GM19328 (cell line): ENCODE measurements around the gene FAM83E.

ENCODE experiments used
- ATAC-seq: cut with Tn5 transposase; IDR thresholded peaks from one replicate; pipeline ENCODE4 v1.9.1; 2021; ENCODE audit warnings: mild to moderate bottlenecking, moderate library complexity; ENCODE audit not compliant: unreplicated experiment

The FAM83E gene

DNA sequence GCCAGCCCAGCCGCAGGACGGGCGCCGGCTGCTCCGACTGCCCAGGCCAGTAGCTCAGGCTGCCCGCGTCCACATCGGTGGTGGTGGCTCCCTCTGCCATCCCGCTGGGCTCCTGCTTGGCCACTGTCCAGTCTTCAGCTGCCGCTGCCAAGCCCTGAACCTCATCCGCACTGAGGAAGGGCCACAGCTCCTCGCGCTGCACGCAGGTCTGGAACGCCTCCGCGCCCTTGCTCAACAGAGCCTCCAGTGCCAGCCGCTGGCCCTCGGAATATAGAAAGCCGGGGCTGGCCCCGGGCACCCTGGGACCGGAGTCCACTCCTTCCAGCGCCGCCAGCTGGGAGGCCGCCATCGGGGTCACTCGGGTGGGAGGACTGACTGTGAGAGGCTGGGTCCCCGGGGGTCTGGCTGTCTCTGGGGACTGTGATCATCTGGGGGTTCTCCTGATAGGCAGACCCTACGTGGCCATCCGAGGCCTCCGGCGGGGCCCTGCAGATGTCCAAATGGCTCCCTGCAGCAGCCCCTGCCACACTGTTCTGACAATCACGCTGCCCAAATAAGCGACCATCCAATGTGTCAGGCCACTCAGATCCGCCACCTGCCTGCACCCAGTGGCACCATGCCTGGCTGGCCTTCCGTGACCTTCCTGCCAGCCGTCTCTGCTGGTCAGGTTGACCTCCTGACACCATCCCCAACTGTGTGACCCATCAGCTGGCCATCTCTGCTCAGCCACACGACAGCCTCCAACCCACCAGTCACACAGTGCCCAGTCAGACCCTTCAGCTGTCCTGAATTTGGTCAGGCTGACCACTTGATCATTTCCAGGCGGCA, 1.6 kb downstream of the FAM83E start:
- ATAC-seq: no peak

DNA sequence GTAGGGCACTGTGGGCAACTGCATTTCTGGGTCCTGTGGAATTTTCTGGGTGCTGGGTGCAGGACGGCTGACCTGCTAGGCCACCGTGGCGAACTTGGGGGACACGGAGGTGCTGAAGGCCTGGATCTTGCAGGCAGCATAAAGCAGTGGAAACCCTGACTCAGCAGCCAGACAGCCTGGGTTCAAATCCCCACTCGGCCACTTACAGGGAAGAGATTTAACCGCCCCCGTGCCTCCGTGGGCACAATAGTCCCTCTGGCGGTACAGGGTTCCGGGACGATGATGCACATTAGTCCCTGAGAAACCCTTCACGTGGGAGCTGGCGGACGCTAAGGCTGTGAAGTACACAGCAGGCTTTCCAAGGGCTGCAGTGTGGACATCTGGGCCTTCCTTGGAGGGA, 3.0 kb downstream of the FAM83E start:
- no peak for ATAC-seq

DNA sequence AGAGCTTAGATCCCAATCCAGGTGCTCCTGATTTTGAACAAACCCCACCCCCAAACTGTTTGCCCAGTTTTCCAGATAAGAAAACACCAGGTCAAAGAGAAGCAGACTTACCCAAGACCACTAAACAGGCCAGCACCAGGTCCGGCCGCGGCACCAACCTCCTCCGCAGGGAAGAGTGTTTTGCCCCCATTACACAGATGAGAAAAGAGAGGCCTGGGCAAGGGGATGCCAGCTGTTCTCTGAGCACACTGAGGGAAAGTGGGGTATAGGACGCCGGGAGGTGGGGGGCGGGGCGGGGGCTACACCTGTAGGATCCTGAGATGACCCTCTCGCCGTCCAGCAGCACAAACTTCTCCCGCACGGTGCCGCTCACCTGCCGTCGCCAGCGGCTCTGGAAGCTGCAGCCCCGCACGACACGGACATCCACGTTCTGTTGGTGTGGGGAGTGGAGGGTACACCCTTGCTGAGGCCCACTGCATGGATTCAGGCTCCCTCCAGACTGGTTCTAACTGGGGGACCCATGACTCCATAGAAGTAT, 5.2 kb downstream of the FAM83E start:
- no peak for ATAC-seq

DNA sequence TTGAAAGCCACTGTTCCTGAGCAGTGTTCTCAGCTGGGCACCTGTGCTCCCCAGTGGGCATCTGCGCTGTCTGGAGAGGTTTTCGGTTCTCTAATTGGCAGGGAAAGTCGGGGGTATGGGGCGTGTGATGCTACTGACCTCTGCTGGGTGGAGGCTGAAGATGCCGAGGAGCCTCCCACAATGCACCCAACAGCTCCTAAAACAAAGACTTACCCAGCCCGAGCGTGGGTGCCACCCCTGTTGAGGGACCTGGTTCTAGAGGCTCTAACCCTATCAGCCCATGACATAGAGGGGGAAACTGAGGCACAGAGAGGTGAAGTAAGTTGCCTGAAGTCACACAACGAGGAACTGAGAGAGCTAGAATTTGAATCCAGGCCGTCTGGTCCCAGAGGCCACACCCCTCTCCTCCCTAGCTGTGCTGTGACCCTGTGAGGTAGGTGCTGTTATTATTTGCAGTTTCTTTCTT, 6.0 kb downstream of the FAM83E start:
- ATAC-seq: no peak

DNA sequence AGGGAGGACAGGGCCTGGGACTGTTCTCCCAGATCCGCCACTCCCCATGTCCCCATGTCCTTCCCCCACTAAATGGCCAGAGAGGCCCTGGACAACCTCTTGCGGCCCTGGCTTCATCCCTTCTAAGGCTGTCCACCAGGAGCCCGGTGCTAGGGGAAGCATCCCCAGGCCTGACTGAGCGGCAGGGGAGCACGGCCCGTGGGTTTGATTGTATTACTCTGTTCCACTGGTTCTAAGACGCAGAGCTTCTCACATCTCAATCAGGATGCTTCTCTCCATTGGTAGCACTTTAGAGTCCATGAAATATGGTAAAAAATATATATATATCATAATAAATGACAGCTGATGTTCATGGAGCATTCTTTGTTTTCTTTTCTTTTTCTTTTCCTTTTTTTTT, 7.5 kb downstream of the FAM83E start:
- no peak for ATAC-seq

DNA sequence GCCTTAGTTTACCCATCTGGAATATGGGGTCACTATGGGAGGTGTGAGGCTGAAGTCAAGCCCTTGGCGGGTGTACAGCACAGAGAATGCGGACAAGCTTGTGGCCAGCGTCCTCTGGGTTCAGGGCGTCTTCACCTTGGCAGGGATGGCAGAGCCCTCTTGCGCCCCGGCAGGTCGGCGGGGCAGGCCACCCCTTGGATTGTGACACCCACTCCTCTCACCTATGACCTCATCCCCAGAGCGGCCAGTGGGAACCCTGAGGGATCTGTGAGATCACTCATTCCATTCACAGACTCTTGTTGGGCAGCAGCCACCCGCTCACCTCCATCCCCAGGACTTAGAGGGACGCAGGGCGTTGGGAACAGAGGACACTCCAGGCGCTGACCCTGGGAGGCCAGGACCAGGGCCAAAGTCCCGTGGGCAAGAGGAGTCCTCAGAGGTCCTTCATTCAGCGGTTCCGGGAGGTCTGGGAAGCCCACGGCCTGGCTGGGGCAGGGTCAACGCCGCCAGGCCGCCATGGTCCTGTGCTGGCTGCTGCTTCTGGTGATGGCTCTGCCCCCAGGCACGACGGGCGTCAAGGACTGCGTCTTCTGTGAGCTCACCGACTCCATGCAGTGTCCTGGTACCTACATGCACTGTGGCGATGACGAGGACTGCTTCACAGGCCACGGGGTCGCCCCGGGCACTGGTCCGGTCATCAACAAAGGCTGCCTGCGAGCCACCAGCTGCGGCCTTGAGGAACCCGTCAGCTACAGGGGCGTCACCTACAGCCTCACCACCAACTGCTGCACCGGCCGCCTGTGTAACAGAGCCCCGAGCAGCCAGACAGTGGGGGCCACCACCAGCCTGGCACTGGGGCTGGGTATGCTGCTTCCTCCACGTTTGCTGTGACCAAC, 8.2 kb downstream of the FAM83E start, which contains the start of gene SPACA4:
TSS of gene SPACA4 (plus strand) at position 280 of the 896 bp plus-strand sequence. CDS start at position 517, 237 bp downstream.
- ATAC-seq: no peak

DNA sequence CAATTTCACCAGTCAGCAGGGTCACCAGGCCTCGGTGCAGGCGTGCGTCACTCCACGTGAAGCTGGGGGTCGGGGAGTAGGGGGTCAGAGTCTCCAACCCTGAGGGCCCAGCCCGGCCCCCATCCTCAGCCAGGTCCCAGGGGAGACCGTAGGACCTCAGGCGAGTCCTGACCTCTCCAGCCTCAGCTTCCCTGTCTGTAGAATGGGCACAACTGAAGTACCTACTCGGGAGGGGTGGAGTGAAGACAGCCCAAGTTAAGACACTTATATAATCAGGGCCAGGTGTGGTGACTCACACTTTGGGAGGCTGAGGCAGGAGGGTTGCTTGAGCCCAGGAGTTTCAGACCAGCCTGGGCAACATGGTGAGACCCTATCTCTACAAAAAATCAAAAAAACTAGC, 11.0 kb downstream of the FAM83E start:
- no peak for ATAC-seq

DNA sequence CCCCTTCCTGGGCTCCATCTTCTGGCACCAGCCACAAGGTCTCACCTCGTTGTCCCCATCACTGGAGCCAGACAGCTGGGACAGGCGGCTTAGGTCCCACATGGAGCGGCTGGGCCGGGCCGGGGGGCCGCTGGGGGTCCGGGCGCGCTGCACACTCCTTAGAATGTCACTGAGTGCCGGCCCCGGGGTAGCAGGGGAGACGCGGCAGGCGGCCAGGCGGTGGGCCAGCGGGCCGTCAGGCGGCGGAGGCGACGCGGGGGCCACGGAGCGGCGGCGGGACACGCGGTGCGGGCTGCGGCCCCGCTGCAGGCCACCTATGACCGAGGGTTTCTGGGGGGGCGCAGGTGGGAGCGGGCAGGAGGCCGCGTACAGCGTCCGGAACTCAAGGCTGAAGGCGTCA, 11.4 kb downstream of the FAM83E start:
- no peak for ATAC-seq

DNA sequence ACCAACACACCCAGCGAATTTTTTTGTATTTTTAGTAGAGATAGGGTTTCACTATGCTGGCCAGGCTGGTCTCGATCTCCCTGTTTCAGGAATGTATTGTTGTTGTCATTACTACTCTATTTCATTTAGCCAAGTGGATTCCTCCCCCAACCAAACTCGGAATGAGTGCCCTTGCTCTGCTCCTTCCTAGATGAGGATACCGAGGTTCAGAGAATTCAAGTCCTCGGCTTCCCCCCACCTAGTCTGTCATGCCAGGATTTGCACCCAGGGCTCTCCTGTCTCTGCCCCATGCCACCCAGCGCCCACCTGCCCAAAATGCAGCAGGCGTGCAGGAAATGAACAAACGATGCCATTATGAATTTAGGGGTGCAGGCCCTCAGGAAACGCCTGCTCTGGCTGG, 11.9 kb downstream of the FAM83E start:
- no peak for ATAC-seq

DNA sequence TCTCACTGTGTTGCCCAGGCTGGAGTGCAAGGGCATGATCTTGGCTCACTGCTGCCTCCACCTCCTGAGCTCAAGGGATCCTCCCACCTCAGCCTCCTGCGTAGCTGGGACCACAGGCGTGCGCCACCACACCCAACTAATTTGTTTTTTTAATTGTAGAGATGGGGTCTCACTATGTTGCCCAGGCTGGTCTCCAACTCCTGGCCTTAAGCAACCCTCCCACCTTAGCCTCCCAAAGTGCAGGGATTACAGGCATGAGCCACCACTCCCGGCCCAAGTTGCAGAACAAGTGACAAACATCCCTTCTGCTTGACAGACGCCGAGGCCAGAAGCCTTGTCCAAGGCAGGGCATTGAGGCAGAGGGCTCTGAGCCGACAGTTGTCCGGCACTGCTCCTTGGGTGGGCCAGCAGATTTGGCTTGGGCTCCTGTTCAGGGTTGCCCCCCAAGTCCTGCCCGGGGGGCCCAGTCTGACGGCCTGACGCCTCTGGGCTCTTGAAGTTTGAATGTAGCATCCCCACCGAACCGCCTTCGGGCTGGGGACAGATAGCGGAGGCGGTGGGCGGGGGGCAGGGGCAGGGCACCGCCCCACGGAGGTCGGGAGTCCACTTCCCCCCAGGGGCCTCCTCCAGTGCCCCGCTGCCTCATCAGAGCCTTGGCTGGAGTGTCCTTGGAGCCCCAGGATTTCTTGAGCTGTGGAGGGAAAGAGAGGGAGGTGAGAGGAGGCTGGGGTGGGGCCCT, 14.0 kb downstream of the FAM83E start:
- ATAC-seq: no peak

DNA sequence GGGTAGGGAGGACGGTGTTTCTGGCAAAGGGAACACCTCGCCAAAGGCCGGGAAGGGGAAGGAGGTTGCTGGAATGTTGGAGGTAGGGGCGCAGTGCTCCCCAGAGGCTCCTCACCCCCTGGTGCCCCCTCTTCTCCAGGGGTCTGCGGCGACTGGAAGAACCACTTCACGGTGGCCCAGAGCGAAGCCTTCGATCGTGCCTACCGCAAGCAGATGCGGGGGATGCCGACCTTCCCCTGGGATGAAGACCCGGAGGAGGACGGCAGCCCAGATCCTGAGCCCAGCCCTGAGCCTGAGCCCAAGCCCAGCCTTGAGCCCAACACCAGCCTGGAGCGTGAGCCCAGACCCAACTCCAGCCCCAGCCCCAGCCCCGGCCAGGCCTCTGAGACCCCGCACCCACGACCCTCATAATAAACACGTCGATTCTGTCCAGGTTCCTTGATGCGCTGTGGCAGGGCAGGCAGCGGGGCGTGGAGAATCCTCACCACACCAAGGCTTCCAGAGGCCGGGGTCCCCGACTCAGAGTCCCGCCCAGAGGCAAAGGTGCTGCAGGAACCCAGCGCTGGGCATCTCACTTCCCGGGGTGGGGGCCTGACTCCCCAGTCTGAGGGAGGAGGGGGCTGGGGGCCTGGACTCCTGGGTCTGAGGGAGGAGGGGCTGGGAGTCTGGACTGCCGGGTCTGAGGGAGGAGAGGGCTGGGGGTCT, 15.7 kb downstream of the FAM83E start:
- no peak for ATAC-seq

DNA sequence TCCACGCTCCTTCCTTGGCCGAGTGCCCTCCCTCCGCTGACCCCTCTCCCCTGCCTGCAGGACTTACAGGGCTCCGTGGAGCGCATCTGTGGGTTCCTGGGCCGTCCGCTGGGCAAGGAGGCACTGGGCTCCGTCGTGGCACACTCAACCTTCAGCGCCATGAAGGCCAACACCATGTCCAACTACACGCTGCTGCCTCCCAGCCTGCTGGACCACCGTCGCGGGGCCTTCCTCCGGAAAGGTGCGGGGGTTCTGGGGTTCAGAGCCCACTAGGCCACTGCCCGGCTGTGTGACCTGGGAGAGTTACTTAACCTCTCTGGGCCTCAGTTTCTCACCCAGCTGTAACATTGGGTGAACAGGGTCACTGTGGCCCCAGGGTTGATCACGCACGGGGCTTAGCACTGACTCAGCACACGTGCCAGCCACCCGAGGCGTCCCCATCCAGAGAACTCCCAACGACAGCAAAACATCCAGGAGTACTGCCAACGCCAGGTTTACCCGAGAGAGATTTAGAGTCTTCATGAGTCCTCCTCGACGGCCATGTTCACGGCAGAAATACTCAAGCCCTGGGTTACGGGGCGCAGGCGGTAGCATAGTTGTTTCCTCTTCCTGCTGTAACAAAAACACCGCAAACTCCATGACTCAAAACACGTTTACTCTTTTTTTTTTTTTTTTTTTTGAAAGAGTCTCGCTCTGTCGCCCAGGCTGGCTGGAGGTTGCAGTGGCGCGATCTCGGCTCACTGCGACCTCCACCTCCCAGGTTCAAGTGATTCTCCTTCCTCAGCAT, 18.0 kb downstream of the FAM83E start:
- no peak for ATAC-seq

DNA sequence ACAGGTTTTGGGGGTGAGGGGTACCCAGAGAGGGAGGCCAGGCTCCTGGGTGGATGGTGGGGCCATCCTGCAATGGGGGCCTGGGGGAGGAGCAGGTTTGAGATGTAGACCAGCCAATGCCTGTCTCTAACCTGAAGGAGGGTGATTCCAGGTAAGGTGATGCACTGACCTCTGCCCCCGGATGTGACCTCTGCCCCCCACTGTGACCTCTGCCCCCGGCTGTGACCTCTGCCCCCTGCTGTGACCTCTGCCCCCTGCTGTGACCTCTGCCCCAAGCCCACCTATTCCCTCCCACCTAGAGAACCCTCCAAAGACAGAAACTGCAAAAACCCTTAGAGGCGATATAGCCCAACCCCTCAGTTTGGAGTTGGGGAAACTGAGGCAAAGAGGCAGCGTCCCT, 18.6 kb downstream of the FAM83E start:
- ATAC-seq: no peak

DNA sequence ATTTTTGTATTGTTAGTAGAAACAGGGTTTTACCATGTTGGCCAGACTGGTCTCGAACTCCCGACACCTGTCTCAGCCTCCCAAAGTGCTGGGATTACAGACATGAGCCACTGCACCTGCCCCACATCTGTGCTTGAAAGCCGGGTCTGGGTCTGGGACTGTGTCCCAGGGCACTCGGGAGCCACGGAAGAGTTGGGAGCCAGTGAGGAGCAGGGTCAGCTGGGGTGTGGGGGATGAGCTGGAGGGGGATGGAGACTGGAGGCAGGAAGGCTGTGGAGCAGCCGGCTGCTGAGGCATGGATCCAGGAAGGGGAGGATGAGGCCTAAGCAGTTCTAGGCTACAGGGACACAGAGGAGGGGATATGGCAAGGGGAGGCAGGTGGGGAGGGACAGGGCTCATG, 19.0 kb downstream of the FAM83E start:
- ATAC-seq: no peak

DNA sequence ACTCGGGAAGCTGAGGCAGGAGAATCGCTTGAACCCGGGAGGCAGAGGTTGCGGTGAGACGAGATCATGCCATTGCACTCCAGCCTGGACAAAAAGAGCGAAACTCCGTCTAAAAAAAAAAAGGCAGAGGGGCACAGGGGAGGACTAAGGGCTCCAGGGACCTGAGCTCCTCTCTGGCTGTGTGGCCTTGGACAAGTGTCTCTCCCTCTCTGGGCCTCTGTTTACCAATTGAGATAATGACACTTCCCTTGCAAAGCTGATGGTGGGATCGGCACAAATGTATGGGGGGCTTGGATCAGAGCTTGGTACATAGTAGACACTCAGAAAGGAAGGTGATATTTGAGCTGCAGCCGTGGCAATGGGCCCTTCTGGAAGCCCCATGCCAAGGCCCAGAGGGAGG, 19.7 kb downstream of the FAM83E start:
- no peak for ATAC-seq

DNA sequence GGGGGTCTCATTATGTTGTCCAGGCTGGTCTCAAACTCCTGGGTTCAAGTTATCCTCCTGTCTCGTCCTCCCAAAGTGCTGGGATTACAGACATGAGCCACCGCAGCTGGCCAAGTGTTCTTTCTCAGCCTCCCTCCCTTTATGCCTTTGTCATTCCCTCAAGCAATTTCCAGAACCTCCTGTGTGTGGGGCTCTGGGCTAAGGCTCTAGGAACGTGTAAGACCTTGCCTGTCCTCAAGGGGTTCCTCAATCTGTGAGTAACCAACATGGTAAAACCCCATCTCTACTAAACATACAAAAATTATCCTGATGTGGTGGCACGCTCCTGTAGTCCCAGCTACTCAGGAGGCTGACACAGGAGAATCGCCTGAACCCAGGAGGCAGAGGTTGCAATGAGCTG, 23.9 kb downstream of the FAM83E start:
- ATAC-seq: no peak

DNA sequence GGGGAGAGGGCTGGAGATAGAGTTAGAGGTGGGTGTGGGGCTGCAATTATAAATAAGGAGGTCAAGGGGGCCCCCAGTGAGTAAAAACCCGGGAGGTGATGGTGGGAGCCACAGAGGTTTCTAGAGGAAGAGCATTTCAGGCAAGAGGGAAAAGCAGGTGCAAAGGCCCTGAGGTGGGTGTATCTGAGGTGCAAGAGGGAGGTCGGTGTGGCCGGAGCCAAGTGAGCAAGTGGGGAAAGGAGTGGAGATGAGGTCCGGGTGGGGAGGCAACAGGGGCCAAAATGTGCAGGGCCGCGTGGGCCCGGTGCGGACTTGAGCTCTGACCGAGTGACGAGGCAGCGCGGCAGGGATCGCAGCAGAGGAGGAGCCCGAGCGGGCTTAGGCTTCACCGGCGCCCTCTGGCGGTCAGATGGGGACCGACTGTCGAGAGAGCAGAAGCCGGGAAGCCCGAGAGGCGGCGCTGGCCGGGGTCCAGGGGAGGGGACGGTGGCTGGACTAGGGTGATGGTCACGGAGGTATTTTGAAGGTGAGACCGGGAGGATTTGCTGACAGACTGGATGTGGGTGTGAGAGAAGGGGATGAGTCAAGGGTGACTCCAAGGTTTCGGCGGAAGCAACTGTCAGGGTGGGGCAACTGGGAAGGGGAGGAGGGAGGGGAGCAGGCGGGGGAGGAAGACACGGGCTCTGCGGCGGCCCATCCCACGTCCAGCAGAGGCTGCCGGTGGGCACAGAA, 26.0 kb downstream of the FAM83E start:
- ATAC-seq: no peak

DNA sequence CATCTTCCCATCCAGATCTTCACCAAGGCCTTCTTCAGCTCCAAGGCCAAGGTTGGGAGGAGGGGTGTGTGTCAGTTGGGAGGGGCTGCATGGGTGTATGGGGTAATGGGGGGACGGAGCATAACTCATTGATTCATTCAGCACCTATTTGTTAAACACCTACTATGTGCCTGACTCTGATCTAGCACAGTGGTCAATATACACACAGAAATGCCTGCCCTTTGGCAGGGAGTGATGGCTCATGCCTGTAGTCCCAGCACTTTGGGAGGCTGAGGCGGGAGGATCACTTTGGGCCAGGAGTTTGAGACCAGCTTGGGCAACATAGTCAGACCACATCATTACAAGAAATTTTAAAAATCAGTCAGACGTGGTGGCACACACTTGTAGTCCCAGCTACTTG, 27.5 kb downstream of the FAM83E start:
- no peak for ATAC-seq

DNA sequence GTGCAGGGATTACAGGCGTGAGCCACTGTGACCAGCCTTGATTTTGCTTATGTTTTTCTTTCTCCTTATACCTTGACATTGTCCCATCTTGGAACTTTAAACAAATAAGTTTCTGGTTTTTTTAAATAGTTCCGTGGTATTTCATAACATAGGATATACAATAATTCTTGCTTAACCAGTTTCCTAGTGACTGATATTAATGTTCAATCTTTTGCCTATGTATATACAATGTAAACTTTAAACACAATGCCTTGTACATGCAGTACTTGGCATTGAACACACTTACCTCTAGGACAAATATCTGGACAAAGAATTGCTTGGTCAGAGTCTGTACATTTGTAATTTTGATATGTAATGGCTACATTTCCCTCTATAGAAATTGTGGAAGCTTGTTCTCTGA, 32.7 kb downstream of the FAM83E start:
- ATAC-seq: no peak
